Left lung (tissue), 10 donors: Measurements from ENCODE around the gene SOCS2. TPM values are rescaled to one million over a fixed set of nuclear protein-coding genes. Genes with fewer than 3 reads are reported as not detected.

Experiments
- ATAC-seq: fragments of 200-7000 bp; cut with Tn5 transposase; one replicate; pipeline ENCODE4 v1.9.1; 2020; ENCODE audit warnings: moderate library complexity
- DNase-seq, 4 donors: peaks; one replicate each; pipeline ENCODE4 v3.0.0-alpha.2; 2013 to 2020
- H3K27ac ChIP-seq, 2 donors: fragments of 200-600 bp; sonication (generic) in 1 of 2; one replicate each; pipeline versions ENCODE4 v1.5.0 to v1.8.0; 2020 to 2021
- H3K27me3 ChIP-seq, 2 donors: fragments of 200-600 bp; sonication (generic) in 1 of 2; one replicate each; pipeline versions ENCODE4 v1.5.0 to v1.8.0; 2020 to 2021
- H3K36me3 ChIP-seq, 2 donors: fragments of 200-600 bp; sonication (generic) in 1 of 2; one replicate each; pipeline versions ENCODE4 v1.5.0 to v1.8.0; 2020 to 2021
- H3K4me1 ChIP-seq, 2 donors: fragments of 200-600 bp; one replicate each; pipeline ENCODE4 v1.8.0; 2021
- H3K4me3 ChIP-seq, 2 donors: fragments of 200-600 bp; sonication (generic) in 1 of 2; one replicate each; pipeline versions ENCODE4 v1.5.0 to v1.8.0; 2020 to 2021; ENCODE audit warnings: mild to moderate bottlenecking in 1 of 2
- H3K9me3 ChIP-seq, 2 donors: fragments of 200-600 bp; sonication (generic) in 1 of 2; one replicate each; pipeline versions ENCODE4 v1.5.0 to v1.8.0; 2020 to 2021
- CTCF ChIP-seq, 2 donors: fragments of 200-600 bp; sonication (generic) in 1 of 2; IDR thresholded peaks; one replicate each; pipeline versions ENCODE4 v1.5.0 to v1.8.0; 2021; ENCODE audit warnings: antibody characterized with exemption in 2 of 2
- intact Hi-C, 2 donors: fragments of 100-400 bp; cut with DNase I; formaldehyde crosslinking; loops; one replicate each; pipeline versions ENCODE4 v1.11.2 to v1.14.2; 2022
- polyA plus RNA-seq, 6 donors: library from polyadenylated mRNA; unstranded; fragments of 120-200 nt; gene quantifications; one replicate each; pipeline ENCODE4 v1.2.1, GENCODE V29; 2013; ENCODE audit not compliant: insufficient read length in 6 of 6
- total RNA-seq, 2 donors: library from RNA; stranded (reverse); fragmentation: NEBNext Ultra II Directional; extraction: Animal tissue kit (Norgen Biotek cat#: 25700); gene quantifications; one replicate each; pipeline ENCODE4 v1.2.1, GENCODE V29; 2021
- donor health status: DM: no; HTN: yes; CAD: no.
- donor health status: DM: no; HTN: no; CAD: no.

SOCS2 gene
- total and polyA plus RNA-seq, 8 donors: 15.7 to 40.5 (median 31.0) TPM

- Histone ChIP-seq H3K9me3 (no peaks in the 10 kb centered on the region), H3K36me3 (peaks cover 0 to 8% of the 10 kb centered on the region in 2 donors), H3K4me1 (peaks cover 0 to 51% of the 10 kb centered on the region in 2 donors), H3K27me3 (peaks cover 0 to 77% of the 10 kb centered on the region in 2 donors), H3K27ac (peak overlapping the region; percentile 85 to 96), H3K4me3 (peak overlapping the region; percentile 62 to 82)
- peak; percentile 96 to 98 (median 97) for DNase-seq
- intact Hi-C loops: loop anchor here in 1 of 2 donors (5.0 kb wide), 2 partner anchors 107 to 172 kb away; partner anchors contain the start of gene CRADD
- no peak for TF ChIP-seq CTCF (IDR thresholded peaks at IDR 0.05)
- peak; percentile 85 for ATAC-seq
These were observed 1.7 kb upstream of the SOCS2 start for GRCh38 chr12:93570552-93571364.

GRCh38 chr12:93571365-93571924, 1.0 kb upstream of the SOCS2 start:
- ATAC-seq (peak; percentile 24), DNase-seq (peak; percentile 72 to 90 (median 80))
- H3K9me3 ChIP-seq: no peaks in the 10 kb centered on the region
- no peak for TF ChIP-seq CTCF (IDR thresholded peaks at IDR 0.05)
- peaks cover 0 to 8% of the 10 kb centered on the region in 2 donors for H3K36me3 ChIP-seq
- peaks cover 0 to 84% of the 10 kb centered on the region in 2 donors for H3K27me3 ChIP-seq
- peaks cover 0 to 51% of the 10 kb centered on the region in 2 donors for H3K4me1 ChIP-seq
- intact Hi-C loops: loop anchor here in 1 of 2 donors (5.0 kb wide), 2 partner anchors 106 to 171 kb away; partner anchors contain the start of gene CRADD
- peak overlapping the region; percentile 62 to 82 for H3K4me3 ChIP-seq
- peak overlapping the region; percentile 85 to 96 for H3K27ac ChIP-seq

- intact Hi-C loops: loop anchor here in 1 of 2 donors (5.0 kb wide), 2 partner anchors 104 to 169 kb away; partner anchors contain the start of gene CRADD
- DNase-seq: peak; percentile 41 to 79 (median 42)
These were observed 457 bp downstream of the SOCS2 start for GRCh38 chr12:93572712-93573551.

GRCh38 chr12:93573552-93574223, 1.2 kb downstream of the SOCS2 start:
- TF ChIP-seq CTCF (IDR thresholded peaks at IDR 0.05): no peak
- peaks cover 0 to 79% of the 10 kb centered on the region in 2 donors for H3K27me3 ChIP-seq
- H3K4me3 ChIP-seq: peak overlapping the region; percentile 62 to 82
- peaks cover 0 to 51% of the 10 kb centered on the region in 2 donors for H3K4me1 ChIP-seq
- H3K9me3 ChIP-seq: no peaks in the 10 kb centered on the region
- intact Hi-C loops: loop anchor here in 1 of 2 donors (5.0 kb wide), 2 partner anchors 104 to 169 kb away; partner anchors contain the start of gene CRADD
- peak overlapping the region; percentile 85 to 96 for H3K27ac ChIP-seq
- DNase-seq (no peak), ATAC-seq (no peak)
- peaks cover 0 to 8% of the 10 kb centered on the region in 2 donors for H3K36me3 ChIP-seq

More at GRCh38 chr12:93572712-93573551, 457 bp downstream of the SOCS2 start:
- ATAC-seq: no peak
- H3K4me3 ChIP-seq: peak overlapping the region; percentile 62 to 82
- no peaks in the 10 kb centered on the region for H3K9me3 ChIP-seq
- peaks cover 0 to 8% of the 10 kb centered on the region in 2 donors for H3K36me3 ChIP-seq
- peaks cover 0 to 51% of the 10 kb centered on the region in 2 donors for H3K4me1 ChIP-seq
- no peak for TF ChIP-seq CTCF (IDR thresholded peaks at IDR 0.05)
- peak overlapping the region; percentile 85 to 96 for H3K27ac ChIP-seq
- H3K27me3 ChIP-seq: peaks cover 0 to 85% of the 10 kb centered on the region in 2 donors
